Lung (tissue), 16 donors: ENCODE measurements around the gene NNT. TPM values are rescaled to one million over a fixed set of nuclear protein-coding genes. Genes with fewer than 3 reads are reported as not detected.
A peak's percentile ranks its signal among the peaks of the same experiment; 100 is the strongest.

Experiments used
- ATAC-seq: fragments of 200-7000 bp; cut with Tn5 transposase; one replicate; pipeline ENCODE4 v1.9.1; 2020; ENCODE audit warnings: moderate number of reproducible peaks; ENCODE audit not compliant: insufficient read depth, low FRiP score
- DNase-seq, 3 donors: peaks; one replicate each; pipeline ENCODE4 v3.0.0-alpha.2; 2013 to 2017
- H3K27ac ChIP-seq, 2 donors: one replicate each; pipeline ENCODE4 v1.5.1; 2013; ENCODE audit warnings: mild to moderate bottlenecking in 2 of 2, moderate library complexity in 2 of 2, control low read depth in 1 of 2, inconsistent platforms in 1 of 2, low read depth in 1 of 2, low read length in 1 of 2
- H3K27me3 ChIP-seq, 3 donors: one replicate each; pipeline ENCODE4 v1.5.1; 2013; ENCODE audit warnings: low read length in 2 of 3; ENCODE audit not compliant: control insufficient read depth in 3 of 3, insufficient read depth in 3 of 3
- H3K36me3 ChIP-seq, 4 donors: one replicate each; pipeline ENCODE4 v1.5.1; 2013; ENCODE audit warnings: low read length in 4 of 4, mild to moderate bottlenecking in 1 of 4, moderate library complexity in 1 of 4; ENCODE audit not compliant: control insufficient read depth in 4 of 4, insufficient read depth in 4 of 4
- H3K4me1 ChIP-seq, 5 donors: one replicate each; pipeline ENCODE4 v1.5.1; 2013; ENCODE audit warnings: low read length in 5 of 5, mild to moderate bottlenecking in 2 of 5, moderate library complexity in 1 of 5; ENCODE audit not compliant: control insufficient read depth in 5 of 5, insufficient read depth in 5 of 5
- H3K4me3 ChIP-seq: one replicate; pipeline ENCODE4 v1.5.1; 2013; ENCODE audit warnings: mild to moderate bottlenecking, control low read depth, moderate library complexity
- H3K9ac ChIP-seq, 2 donors: one replicate each; pipeline ENCODE4 v1.5.1; 2013; ENCODE audit warnings: low read length in 2 of 2, control low read depth in 1 of 2; ENCODE audit not compliant: insufficient read depth in 1 of 2
- H3K9me3 ChIP-seq, 4 donors: one replicate each; pipeline ENCODE4 v1.5.1; 2013; ENCODE audit warnings: low read length in 3 of 4, mild to moderate bottlenecking in 1 of 4, moderate library complexity in 1 of 4; ENCODE audit not compliant: control insufficient read depth in 4 of 4, insufficient read depth in 3 of 4
- WGBS, 2 donors: extraction: QIAGEN DNeasy Blood & Tissue Kit; methylation state at CpG; one replicate each; pipeline ENCODE4 v1.1.7; 2013; 5-methylcytosine and 5-hydroxymethylcytosine counted together
- long read RNA-seq, 5 donors: transcript quantifications; one replicate each; lab custom pipeline, GENCODE V29; 2026
- polyA plus RNA-seq, 2 donors: library from polyadenylated mRNA; stranded (reverse); fragments of 200-250 nt; gene quantifications; one replicate each; pipeline ENCODE4 v1.2.1, GENCODE V29; 2013
- total RNA-seq, 2 donors: library from RNA; depleted of rRNA in 1 of 2; stranded (reverse); fragments of >200 nt in 1 of 2; gene quantifications; one replicate each; pipeline ENCODE4 v1.2.1, GENCODE V29; 2014 to 2021
- TF ChIP-seq, protein P1 (sequence below): IDR thresholded peaks from 2 replicates; pipeline ENCODE4 v1.5.1; 2012; ENCODE audit warnings: mild to moderate bottlenecking; ENCODE audit errors: control extremely low read depth, extremely low read depth
- donor health status: control.
- donor health status: control.
- donor health status: Bipolar disorder and iron deficiency.
- donor health status: healthy.
- donor health status: DM: yes; HTN: yes; CAD: no.

NNT gene
- total RNA-seq (10 to 100 TPM; 54.2 to 96.9 TPM), polyA plus RNA-seq (10 to 100 TPM in 1 of 2 donors, 1 to 10 TPM in 1; 8.5 to 15.7 TPM)
- long read RNA-seq, donor 1, full-length matches to known transcripts: 4 of 53 reads
- long read RNA-seq, donor 1, partial matches to known transcripts: 32 of 53 reads
- long read RNA-seq, donor 1, other reads (novel, unspliced or antisense): 17 of 53 reads
- long read RNA-seq, donor 2, full-length matches to known transcripts: 1 of 24 reads
- long read RNA-seq, donor 2, partial matches to known transcripts: 23 of 24 reads
- long read RNA-seq, donor 2, other reads (novel, unspliced or antisense): 0 of 24 reads
- long read RNA-seq, donor 3, full-length matches to known transcripts: 1 of 26 reads
- long read RNA-seq, donor 3, partial matches to known transcripts: 17 of 26 reads
- long read RNA-seq, donor 3, other reads (novel, unspliced or antisense): 8 of 26 reads
- long read RNA-seq, donor 4, partial matches to known transcripts: 13 of 15 reads
- long read RNA-seq, donor 4, other reads (novel, unspliced or antisense): 0 of 15 reads
- long read RNA-seq, donor 5, full-length matches to known transcripts: 7 of 50 reads
- long read RNA-seq, donor 5, partial matches to known transcripts: 43 of 50 reads
- long read RNA-seq, donor 5, other reads (novel, unspliced or antisense): 0 of 50 reads

DNA sequence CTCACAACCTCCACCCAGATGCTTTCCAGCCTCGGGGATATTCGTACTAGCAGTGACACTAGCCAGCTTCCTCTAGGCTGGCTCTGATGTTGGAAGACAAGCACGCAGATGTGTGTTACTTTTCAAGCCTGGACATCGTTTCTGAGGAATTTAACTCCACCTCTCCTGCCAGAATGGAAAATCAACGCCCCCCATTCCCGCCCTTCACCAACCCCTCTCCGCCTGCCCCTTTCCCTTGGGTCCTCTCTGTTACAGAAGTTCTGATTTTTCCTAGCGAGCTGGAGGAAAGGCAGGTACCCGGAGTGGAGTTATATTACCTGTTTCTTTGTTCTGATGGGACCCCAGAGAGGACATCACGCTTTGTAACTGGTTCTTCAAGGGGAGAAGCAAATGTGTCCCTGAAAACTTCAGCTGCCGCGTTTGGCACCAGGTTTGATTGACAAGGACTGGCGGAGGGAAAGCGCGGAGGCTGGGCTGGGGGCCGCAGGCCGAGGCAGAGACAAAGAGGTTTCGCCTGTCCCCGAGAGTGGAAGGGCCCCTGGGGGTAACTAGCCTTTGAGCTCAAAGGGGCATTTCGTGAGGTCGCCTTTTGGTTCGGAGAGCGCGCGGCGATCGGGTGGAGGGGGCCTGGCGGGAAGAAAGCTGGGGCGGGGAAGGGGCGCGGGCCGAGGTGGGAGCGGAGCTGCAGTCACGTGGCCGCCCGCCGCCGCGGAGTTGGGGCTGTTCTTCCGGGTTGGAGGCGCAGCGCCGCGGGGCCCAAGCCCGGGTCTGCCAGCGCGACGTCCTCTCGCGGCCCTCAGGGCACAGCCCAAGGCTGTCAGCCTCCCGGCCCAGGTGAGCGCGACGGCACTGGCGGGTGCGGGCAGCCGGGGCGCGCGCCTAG, at the start of gene NNT:
Gene NNT (plus strand): TSS at position 720 of the 883 bp plus-strand sequence. CDS start 6,016 bp downstream, outside the sequence.
- peak within 1 kb of the TSS; percentile 85 for H3K4me3 ChIP-seq
- WGBS, 2 donors: 0 to 1% methylated on average over 29 to 60 of the region's 60 CpGs
- DNase-seq (peak; percentile 82 to 84 (median 82)), ATAC-seq (peak; percentile 91)
- H3K9ac ChIP-seq: peak within 1 kb of the TSS; percentile 83 to 87
- peaks cover 2 to 16% (median 4%) of the 10 kb centered on the region in 5 donors for H3K4me1 ChIP-seq
- no peaks in the 10 kb centered on the region for H3K27me3 ChIP-seq
- H3K27ac ChIP-seq: peak within 1 kb of the TSS; percentile 87 to 98
- H3K9me3 ChIP-seq: no peaks in the 10 kb centered on the region
- TF ChIP-seq, protein P1, sequence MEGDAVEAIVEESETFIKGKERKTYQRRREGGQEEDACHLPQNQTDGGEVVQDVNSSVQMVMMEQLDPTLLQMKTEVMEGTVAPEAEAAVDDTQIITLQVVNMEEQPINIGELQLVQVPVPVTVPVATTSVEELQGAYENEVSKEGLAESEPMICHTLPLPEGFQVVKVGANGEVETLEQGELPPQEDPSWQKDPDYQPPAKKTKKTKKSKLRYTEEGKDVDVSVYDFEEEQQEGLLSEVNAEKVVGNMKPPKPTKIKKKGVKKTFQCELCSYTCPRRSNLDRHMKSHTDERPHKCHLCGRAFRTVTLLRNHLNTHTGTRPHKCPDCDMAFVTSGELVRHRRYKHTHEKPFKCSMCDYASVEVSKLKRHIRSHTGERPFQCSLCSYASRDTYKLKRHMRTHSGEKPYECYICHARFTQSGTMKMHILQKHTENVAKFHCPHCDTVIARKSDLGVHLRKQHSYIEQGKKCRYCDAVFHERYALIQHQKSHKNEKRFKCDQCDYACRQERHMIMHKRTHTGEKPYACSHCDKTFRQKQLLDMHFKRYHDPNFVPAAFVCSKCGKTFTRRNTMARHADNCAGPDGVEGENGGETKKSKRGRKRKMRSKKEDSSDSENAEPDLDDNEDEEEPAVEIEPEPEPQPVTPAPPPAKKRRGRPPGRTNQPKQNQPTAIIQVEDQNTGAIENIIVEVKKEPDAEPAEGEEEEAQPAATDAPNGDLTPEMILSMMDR: no peak
- peaks cover 1 to 5% (median 2%) of the 10 kb centered on the region in 4 donors for H3K36me3 ChIP-seq

DNA sequence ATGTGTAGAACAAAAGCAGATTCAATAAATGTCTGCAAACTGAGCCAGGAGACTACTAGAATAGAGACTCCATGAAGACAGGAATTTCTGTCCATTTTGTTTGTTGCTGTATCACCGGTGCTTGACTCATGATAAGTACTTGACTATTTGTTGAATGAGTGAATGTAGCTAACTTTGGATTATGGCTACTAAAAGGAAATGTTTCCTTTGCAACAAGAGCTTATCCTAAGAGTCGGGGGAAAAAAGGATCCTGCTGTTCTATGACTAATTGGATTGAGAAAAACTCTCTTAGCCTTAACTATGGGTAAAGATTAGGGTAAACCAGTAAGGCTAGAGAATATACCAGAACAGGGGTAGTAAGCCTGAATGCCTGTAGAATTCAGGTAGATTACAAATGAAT, 49.6 kb upstream of the NNT start:
- Histone ChIP-seq H3K9ac (no peak overlapping the region), H3K27me3 (no peaks in the 10 kb centered on the region), H3K27ac (peak overlapping the region in 1 of 2 donors; percentile 33), H3K4me3 (no peak overlapping the region), H3K36me3 (peaks cover 4 to 22% (median 13%) of the 10 kb centered on the region in 4 donors), H3K9me3 (no peaks in the 10 kb centered on the region), H3K4me1 (peaks cover 0 to 33% (median 4%) of the 10 kb centered on the region in 5 donors)
- WGBS, 2 donors: 67 to 76% methylated on average over 2 of the region's 2 CpGs
- no peak for ATAC-seq
- TF ChIP-seq, protein P1: no peak
- DNase-seq: no peak

DNA sequence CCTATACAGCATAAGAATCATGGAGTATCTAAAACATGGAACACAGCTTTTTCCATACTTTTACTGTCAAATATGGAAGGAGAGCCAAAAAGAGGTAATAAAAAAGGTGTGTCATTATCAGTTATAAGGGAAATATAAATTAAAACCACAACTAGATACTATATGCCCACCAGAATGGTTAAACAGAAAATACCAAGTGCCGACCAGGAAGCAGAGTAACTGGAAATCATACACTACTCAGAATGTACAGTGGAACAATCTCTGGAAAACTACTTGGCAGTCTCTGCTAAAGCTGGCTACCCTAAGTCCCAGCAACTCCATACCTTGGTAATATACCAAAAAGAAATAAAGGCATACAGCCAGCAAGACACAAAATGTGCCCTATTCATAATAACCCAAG, 48.5 kb upstream of the NNT start:
- Histone ChIP-seq H3K4me1 (peaks cover 0 to 33% (median 4%) of the 10 kb centered on the region in 5 donors), H3K27me3 (no peaks in the 10 kb centered on the region), H3K9me3 (no peaks in the 10 kb centered on the region), H3K9ac (no peak overlapping the region), H3K36me3 (peaks cover 2 to 21% (median 13%) of the 10 kb centered on the region in 4 donors), H3K27ac (no peak overlapping the region), H3K4me3 (no peak overlapping the region)
- DNase-seq (no peak), ATAC-seq (no peak)
- TF ChIP-seq, protein P1: no peak
- WGBS, 2 donors: 84 to 91% methylated on average over 1 of the region's 1 CpG
